ENCODE data around the gene THAP2. TPM values are rescaled to one million over a fixed set of nuclear protein-coding genes. Genes with fewer than 3 reads are reported as not detected.

Gene THAP2
- total and polyA plus RNA-seq, 2 experiments from 2014 or later, result 4.7 to 16.5 TPM

GRCh38 chr12:71655907-71656306, 8.2 kb upstream of the THAP2 start:
- TF ChIP-seq POLR2AphosphoS5 (IDR thresholded peaks at IDR 0.05; ENCODE audit: low read depth), result no peak
- TF ChIP-seq JUNB (IDR thresholded peaks at IDR 0.05; ENCODE audit: unreplicated experiment), result no peak
- TF ChIP-seq EZH2phosphoT487 (IDR thresholded peaks at IDR 0.05; ENCODE audit: unreplicated experiment), result no peak
- TF ChIP-seq ETS1 (IDR thresholded peaks at IDR 0.05), result no peak
- TF ChIP-seq, protein P1, sequence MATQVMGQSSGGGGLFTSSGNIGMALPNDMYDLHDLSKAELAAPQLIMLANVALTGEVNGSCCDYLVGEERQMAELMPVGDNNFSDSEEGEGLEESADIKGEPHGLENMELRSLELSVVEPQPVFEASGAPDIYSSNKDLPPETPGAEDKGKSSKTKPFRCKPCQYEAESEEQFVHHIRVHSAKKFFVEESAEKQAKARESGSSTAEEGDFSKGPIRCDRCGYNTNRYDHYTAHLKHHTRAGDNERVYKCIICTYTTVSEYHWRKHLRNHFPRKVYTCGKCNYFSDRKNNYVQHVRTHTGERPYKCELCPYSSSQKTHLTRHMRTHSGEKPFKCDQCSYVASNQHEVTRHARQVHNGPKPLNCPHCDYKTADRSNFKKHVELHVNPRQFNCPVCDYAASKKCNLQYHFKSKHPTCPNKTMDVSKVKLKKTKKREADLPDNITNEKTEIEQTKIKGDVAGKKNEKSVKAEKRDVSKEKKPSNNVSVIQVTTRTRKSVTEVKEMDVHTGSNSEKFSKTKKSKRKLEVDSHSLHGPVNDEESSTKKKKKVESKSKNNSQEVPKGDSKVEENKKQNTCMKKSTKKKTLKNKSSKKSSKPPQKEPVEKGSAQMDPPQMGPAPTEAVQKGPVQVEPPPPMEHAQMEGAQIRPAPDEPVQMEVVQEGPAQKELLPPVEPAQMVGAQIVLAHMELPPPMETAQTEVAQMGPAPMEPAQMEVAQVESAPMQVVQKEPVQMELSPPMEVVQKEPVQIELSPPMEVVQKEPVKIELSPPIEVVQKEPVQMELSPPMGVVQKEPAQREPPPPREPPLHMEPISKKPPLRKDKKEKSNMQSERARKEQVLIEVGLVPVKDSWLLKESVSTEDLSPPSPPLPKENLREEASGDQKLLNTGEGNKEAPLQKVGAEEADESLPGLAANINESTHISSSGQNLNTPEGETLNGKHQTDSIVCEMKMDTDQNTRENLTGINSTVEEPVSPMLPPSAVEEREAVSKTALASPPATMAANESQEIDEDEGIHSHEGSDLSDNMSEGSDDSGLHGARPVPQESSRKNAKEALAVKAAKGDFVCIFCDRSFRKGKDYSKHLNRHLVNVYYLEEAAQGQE (IDR thresholded peaks at IDR 0.05; ENCODE audit: unreplicated experiment), result no peak
- TF ChIP-seq EZH2 (IDR thresholded peaks at IDR 0.05; ENCODE audit: low read depth, unreplicated experiment), result no peak
- TF ChIP-seq, protein P2, sequence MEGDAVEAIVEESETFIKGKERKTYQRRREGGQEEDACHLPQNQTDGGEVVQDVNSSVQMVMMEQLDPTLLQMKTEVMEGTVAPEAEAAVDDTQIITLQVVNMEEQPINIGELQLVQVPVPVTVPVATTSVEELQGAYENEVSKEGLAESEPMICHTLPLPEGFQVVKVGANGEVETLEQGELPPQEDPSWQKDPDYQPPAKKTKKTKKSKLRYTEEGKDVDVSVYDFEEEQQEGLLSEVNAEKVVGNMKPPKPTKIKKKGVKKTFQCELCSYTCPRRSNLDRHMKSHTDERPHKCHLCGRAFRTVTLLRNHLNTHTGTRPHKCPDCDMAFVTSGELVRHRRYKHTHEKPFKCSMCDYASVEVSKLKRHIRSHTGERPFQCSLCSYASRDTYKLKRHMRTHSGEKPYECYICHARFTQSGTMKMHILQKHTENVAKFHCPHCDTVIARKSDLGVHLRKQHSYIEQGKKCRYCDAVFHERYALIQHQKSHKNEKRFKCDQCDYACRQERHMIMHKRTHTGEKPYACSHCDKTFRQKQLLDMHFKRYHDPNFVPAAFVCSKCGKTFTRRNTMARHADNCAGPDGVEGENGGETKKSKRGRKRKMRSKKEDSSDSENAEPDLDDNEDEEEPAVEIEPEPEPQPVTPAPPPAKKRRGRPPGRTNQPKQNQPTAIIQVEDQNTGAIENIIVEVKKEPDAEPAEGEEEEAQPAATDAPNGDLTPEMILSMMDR (conservative IDR thresholded peaks at IDR 0.05; ENCODE audit: low read depth in 2 of 2), result no peak
- TF ChIP-seq NANOG (IDR thresholded peaks at IDR 0.05; ENCODE audit: borderline replicate concordance), result no peak
- TF ChIP-seq, protein P3, sequence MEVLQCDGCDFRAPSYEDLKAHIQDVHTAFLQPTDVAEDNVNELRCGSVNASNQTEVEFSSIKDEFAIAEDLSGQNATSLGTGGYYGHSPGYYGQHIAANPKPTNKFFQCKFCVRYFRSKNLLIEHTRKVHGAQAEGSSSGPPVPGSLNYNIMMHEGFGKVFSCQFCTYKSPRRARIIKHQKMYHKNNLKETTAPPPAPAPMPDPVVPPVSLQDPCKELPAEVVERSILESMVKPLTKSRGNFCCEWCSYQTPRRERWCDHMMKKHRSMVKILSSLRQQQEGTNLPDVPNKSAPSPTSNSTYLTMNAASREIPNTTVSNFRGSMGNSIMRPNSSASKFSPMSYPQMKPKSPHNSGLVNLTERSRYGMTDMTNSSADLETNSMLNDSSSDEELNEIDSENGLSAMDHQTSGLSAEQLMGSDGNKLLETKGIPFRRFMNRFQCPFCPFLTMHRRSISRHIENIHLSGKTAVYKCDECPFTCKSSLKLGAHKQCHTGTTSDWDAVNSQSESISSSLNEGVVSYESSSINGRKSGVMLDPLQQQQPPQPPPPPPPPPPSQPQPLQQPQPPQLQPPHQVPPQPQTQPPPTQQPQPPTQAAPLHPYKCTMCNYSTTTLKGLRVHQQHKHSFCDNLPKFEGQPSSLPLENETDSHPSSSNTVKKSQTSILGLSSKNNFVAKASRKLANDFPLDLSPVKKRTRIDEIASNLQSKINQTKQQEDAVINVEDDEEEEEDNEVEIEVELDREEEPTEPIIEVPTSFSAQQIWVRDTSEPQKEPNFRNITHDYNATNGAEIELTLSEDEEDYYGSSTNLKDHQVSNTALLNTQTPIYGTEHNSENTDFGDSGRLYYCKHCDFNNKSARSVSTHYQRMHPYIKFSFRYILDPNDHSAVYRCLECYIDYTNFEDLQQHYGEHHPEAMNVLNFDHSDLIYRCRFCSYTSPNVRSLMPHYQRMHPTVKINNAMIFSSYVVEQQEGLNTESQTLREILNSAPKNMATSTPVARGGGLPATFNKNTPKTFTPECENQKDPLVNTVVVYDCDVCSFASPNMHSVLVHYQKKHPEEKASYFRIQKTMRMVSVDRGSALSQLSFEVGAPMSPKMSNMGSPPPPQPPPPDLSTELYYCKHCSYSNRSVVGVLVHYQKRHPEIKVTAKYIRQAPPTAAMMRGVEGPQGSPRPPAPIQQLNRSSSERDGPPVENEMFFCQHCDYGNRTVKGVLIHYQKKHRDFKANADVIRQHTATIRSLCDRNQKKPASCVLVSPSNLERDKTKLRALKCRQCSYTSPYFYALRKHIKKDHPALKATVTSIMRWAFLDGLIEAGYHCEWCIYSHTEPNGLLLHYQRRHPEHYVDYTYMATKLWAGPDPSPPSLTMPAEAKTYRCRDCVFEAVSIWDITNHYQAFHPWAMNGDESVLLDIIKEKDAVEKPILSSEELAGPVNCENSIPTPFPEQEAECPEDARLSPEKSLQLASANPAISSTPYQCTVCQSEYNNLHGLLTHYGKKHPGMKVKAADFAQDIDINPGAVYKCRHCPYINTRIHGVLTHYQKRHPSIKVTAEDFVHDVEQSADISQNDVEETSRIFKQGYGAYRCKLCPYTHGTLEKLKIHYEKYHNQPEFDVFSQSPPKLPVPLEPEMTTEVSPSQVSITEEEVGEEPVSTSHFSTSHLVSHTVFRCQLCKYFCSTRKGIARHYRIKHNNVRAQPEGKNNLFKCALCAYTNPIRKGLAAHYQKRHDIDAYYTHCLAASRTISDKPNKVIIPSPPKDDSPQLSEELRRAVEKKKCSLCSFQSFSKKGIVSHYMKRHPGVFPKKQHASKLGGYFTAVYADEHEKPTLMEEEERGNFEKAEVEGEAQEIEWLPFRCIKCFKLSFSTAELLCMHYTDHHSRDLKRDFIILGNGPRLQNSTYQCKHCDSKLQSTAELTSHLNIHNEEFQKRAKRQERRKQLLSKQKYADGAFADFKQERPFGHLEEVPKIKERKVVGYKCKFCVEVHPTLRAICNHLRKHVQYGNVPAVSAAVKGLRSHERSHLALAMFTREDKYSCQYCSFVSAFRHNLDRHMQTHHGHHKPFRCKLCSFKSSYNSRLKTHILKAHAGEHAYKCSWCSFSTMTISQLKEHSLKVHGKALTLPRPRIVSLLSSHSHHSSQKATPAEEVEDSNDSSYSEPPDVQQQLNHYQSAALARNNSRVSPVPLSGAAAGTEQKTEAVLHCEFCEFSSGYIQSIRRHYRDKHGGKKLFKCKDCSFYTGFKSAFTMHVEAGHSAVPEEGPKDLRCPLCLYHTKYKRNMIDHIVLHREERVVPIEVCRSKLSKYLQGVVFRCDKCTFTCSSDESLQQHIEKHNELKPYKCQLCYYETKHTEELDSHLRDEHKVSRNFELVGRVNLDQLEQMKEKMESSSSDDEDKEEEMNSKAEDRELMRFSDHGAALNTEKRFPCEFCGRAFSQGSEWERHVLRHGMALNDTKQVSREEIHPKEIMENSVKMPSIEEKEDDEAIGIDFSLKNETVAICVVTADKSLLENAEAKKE (CRISPR knock-in tag; IDR thresholded peaks at IDR 0.05), result no peak
- TF ChIP-seq ZNF114 (CRISPR knock-in tag; IDR thresholded peaks at IDR 0.05), result no peak
- TF ChIP-seq CREB1 (CRISPR knock-in tag; IDR thresholded peaks at IDR 0.05; ENCODE audit: low read depth), result no peak
- no peak for TF ChIP-seq STAT1 (IDR thresholded peaks at IDR 0.05; ENCODE audit: unreplicated experiment)
- no peak for TF ChIP-seq ZNF331 (CRISPR knock-in tag; IDR thresholded peaks at IDR 0.05; ENCODE audit: low read depth)
- no peak overlapping the region for H3K4me2 ChIP-seq
- H3F3A ChIP-seq (replicated peaks; ENCODE audit: low read depth), result no peaks in the 10 kb centered on the region
- H3K9me3 Mint-ChIP-seq, result no peaks in the 10 kb centered on the region
- no peaks in the 10 kb centered on the region for H3K4me1 Mint-ChIP-seq
- H3K27ac ChIP-seq (ENCODE audit: low read depth), result no peak overlapping the region
- no peak overlapping the region for H3K27ac Mint-ChIP-seq
- peaks cover 30% of the 10 kb centered on the region for H3K36me3 Mint-ChIP-seq (ENCODE audit: low read depth)
- H3K9me2 ChIP-seq (ENCODE audit: insufficient read depth), result no peaks in the 10 kb centered on the region
- no peaks in the 10 kb centered on the region for H3K27me3 ChIP-seq (ENCODE audit: insufficient read depth)
- H3K27me3 Mint-ChIP-seq (ENCODE audit: insufficient read depth, low read depth, poor library complexity), result no peaks in the 10 kb centered on the region
- no peak overlapping the region for H3K4me3 ChIP-seq
- no peak for ATAC-seq
- H3K36me3 ChIP-seq (ENCODE audit: insufficient read depth), result peaks cover 25% of the 10 kb centered on the region
- H3K4me1 ChIP-seq (ENCODE audit: insufficient read depth), result no peaks in the 10 kb centered on the region
- H3K79me2 ChIP-seq (replicated peaks; ENCODE audit: insufficient read depth), result peaks cover 98% of the 10 kb centered on the region
- DNase-seq (ENCODE audit: low spot score), result no peak
- peaks cover 13% of the 10 kb centered on the region; the same call in 1 of the 2 replicates for H4K20me1 ChIP-seq (replicated peaks; ENCODE audit: insufficient read depth)
- H3K4me3 Mint-ChIP-seq, result no peak overlapping the region
- H2AFZ ChIP-seq, result no peak overlapping the region

Data from GM23338 (cell line).